GM21423 (cell line): ENCODE results near the gene C10orf95.

Experiments used
- ATAC-seq: cut with Tn5 transposase; IDR thresholded peaks from one replicate; pipeline ENCODE4 v1.9.1; 2021; ENCODE audit warnings: mild to moderate bottlenecking, moderate library complexity; ENCODE audit not compliant: unreplicated experiment

C10orf95 gene

DNA sequence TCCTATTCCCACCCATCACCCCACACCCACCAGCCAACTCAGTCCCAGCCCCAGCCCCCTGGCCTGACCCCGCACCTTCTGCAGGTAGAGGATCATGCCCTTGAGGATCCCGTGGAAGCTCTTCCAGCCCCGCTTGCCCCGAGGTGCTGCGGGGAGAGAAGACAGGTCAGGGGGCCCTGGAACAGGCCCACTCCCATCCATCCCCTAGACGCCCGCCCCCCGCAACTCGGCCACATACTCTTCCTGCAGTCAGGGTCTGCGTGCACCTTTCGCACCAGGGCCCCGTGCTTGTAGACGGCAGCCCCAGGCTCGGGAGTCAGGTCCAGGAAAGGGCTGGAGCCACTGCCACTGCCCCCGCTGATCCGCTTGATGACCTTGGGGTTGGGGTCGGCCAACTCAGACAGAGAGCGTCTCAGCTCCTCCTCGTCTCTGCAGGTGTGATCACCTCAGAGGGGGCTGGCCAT, 46.2 kb downstream of the C10orf95 start:
- ATAC-seq, result no peak

GRCh38 chr10:102404361-102405107, 46.8 kb downstream of the C10orf95 start:
- no peak for ATAC-seq

- no peak for ATAC-seq
These were observed 48.2 kb downstream of the C10orf95 start for GRCh38 chr10:102403115-102403514.

DNA sequence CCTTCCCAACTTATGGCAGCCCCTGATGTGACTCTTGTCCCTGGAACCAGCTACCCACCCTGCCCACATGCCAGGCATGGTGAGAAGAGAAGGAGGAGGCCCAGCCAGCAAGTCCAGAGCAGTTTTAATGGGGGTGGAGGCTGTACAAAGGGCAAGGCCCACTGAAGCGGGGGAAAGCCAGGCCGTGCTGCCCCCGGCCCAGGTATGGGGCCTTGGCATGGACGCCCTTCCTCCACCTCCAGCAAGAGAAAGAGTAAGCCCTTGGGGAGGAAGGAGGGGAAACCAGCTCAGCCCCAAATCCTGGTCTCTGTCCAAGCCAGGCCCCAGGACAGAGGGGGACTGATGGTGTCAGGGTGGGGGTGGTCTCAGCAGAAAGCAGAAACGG, 48.8 kb downstream of the C10orf95 start:
- no peak for ATAC-seq

GRCh38 chr10:102401735-102402511, 49.4 kb downstream of the C10orf95 start:
- no peak for ATAC-seq

GRCh38 chr10:102401342-102401654, 50.0 kb downstream of the C10orf95 start:
- no peak for ATAC-seq

- ATAC-seq, result no peak
These were observed 50.6 kb downstream of the C10orf95 start for GRCh38 chr10:102400598-102401341.

- ATAC-seq, result no peak
These were observed 51.3 kb downstream of the C10orf95 start for GRCh38 chr10:102400076-102400475.
